Fibroblast of the conjunctiva (primary cell): ENCODE measurements around the gene RTN4R.
"Not testable (repeated sequence)": the region's sequence is repeated elsewhere in the genome, so short reads cannot be mapped to it uniquely, and the experiment has no call there.

Source experiments
- DNase-seq: peaks from one replicate; pipeline ENCODE4 v3.0.0-alpha.2; 2010; ENCODE audit warnings: low read depth

RTN4R gene

DNA sequence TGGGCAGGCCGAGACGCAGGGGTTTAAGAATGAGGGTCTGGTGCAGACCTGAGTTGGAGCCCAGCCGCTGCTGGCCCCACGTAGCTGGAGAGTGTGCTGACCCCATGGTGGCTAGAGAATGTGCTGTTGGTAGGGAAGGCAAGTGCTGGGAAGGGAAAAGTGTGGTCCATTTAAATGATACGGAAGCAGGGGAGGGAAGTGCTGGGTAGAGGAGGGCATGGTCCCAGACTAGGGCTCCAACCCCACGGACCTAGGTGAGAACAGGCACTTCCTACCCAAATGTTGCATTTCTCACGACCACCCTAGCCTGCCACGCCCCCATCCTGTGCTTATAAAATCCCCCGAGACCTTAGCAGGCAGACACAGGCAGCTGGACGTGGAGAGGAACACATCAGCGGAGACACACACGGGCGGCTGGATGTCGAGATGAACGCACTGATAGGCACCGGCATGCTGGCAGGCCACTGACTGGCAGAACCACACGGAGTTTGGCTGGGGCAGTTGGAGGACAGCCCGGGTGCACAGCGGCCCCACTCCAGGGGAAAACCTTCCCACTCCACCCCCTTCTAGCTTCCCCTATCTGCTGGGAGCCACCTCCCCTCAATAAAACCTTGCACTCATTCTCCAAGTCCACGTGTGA lies 18.8 kb upstream of the RTN4R start:
- not testable (repeated sequence) for DNase-seq

DNA sequence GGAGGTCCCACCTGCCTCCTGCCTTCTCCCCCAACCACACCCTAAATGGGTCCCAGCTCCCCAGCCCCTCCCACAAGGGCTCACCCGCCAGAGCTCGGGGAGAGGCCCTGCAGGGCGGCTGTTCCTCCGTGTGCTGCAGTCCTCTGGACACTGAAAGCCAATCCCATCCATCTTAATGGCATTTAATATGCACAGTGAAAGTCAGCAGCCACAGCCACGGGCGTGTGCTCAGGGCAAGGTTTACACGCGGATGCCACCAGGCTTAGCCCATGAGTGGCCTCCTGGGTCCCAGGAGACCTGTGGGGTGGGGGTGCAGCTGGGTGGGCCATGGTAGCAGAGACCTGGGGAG lies 18.2 kb upstream of the RTN4R start:
- not testable (repeated sequence) for DNase-seq

DNA sequence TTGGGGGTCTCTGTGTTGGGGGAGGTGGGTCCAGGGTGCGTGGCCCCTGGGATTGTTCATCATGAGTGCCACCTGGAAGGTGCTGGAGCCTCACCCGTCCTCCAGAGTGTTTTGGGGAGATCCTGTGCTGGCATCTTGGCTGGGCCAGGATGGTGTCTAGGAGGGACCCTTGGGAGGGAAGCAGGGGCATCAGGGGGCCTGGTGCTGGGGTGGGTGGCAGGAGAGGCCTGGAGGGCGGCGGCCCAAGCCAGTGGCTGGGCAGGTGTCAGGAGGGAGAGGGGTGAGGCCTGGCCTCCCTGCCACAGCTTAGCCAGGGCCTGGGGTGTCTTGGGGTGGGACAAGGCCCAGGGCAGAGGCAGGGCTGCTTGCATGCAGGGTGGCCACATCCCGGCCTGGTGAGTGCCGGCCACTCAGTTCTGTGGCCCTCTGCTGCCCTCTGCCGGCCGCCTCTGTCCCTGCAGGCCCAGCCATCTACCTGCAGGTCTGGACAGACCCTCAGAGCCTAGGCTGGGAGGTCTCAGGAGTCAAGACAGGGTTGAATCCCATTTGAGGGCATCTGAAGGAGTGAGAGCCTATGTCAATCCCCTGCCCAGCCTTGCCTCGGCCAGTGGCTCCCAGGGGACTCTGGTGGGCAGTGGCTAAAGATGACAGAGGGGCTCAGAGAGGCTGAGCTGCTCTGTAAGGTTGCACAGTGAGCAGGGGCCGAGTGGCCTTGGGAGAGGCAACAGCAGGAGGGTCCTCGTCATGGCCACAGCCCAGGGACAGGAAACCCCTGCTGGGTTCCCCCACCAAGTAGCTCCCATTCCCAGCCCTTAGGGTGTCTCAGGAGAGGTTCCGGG lies 17.6 kb upstream of the RTN4R start:
- DNase-seq, result peak; percentile 23

DNA sequence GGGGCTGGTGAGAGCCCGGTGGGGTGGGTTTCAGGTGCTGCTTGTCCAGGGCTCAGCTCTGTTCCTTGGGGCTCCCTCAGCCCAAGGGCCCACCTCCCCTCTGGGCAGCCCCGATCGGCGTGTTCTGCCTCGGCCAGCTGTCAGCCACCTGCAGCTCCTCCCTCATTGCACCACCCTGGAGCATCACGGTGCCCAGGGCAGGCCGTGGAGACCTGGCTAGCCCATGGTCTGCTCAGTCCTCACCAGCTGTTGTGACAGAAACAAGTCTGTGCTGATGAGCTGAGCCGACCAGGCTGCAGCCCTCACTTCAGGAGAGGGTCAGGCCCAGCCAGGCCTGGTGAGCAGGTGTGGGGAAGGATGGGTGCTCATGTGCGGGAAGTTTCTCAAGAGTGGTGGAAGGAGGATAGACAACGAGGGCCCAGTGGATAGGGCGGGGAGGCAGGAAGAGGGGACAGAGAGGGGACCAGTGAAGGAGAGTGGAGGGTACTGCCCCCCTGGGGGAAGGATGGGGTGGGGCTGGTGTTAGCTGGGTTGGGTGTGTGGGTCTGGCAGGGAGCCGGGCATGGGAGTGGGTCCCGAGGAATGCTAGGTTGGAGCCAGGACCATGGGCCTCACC lies 16.5 kb upstream of the RTN4R start:
- no peak for DNase-seq

DNA sequence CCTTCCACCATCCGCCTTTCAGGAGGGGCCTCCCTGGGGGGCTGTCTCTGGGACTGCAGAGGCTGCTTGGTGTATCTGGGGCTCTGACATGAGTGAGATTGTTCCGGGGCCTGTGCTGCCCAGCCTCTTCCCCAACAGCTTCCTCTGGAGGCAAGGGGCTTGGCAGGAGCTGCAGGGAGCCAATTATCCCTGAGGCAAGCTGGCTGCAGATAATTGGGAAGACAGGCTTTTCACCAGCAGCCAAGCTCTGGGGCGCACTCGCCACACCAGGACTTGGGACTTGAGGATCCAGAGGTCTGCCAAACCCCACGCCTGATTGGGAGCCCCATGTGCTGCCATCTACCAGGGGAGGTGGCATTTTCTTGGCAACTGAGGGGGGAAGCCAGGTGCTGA lies 15.6 kb upstream of the RTN4R start:
- DNase-seq, result no peak

GRCh38 chr22:20282901-20283673 lies 15.0 kb upstream of the RTN4R start:
- DNase-seq, result no peak

- no peak for DNase-seq
These were observed 13.8 kb upstream of the RTN4R start for GRCh38 chr22:20281891-20282290.

DNA sequence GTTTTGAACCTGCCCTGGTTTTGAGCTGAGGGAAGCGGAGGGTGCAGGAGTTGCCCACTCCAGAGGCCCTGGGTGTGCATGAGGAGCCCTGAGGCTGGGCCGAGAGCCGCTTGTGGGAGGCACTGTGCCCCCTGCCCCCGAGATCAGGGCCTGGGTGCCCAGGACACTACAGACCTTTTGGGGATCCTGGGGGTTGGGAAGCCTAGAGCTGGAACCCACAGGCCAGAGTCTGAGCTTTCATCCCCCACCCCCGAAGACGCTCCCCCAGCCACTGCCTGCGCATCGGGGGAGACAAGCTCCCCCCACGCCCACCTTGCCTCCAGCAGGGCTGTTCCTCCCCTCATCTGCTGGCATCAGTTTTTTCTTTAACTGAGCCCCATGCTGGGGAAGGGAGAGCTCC lies 13.4 kb upstream of the RTN4R start:
- not testable (repeated sequence) for DNase-seq

DNA sequence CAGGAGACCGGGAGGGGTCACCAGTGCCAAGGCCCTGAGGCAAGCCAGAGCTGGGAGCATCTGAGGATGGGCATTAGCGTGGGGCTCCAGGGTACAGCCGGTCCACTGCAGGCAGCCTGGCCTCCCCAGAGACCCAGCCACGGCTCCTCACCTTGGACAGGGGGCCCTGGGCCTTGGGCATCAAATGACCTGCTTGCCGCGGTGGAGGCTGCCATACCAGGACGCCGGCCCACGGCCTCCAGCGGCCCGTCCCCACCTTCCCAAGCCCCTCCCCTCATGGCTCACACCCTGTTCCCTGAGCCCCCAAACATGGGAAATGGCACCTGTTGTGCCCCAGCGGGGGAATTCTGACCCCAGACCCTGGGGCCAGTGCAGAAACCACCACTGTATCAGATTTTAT lies 12.7 kb upstream of the RTN4R start:
- DNase-seq, result no peak

DNA sequence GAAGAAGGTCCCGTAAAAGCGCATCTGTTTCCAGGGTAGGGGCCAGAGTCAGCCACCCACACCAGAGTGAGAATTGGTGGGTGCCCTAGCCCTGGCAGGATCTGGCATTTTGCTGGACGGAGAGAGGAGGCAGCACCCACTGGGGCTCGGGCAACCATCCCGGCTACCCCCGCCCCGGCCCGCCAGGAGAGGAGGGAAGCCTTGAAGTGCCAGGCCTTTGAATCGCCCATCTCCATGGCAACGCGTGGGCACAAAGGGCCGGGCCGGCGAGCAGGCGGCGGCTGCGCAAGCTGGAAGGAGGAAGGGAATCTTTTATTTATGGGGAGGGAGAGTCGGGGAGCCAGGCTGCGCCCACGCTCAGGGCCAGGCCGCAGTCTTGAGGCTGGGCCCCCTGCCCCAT lies 12.0 kb upstream of the RTN4R start:
- not testable (repeated sequence) for DNase-seq

DNA sequence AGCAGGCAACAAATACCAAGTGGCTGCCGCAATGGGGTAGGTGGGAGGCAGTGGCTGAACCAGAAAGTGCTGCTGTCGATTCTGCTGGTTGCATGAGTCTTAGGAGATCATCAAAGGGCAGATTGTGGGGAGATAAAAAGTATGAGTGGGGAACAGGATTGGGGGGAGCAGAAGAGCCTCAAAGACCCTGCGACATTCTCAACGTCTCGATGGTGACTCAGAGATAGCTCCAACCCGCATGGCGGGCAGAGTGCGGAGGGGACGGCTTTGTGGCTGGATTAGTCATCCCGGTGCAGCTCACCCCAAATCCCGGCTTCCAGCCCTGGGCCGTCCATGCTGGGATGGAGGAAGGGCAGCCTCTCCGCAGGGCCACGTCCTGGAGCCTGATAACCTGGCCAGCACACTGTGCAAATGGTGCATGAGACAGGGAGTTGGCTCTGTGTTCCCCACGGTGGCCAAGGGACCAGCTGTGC lies 11.6 kb upstream of the RTN4R start:
- DNase-seq, result no peak

DNA sequence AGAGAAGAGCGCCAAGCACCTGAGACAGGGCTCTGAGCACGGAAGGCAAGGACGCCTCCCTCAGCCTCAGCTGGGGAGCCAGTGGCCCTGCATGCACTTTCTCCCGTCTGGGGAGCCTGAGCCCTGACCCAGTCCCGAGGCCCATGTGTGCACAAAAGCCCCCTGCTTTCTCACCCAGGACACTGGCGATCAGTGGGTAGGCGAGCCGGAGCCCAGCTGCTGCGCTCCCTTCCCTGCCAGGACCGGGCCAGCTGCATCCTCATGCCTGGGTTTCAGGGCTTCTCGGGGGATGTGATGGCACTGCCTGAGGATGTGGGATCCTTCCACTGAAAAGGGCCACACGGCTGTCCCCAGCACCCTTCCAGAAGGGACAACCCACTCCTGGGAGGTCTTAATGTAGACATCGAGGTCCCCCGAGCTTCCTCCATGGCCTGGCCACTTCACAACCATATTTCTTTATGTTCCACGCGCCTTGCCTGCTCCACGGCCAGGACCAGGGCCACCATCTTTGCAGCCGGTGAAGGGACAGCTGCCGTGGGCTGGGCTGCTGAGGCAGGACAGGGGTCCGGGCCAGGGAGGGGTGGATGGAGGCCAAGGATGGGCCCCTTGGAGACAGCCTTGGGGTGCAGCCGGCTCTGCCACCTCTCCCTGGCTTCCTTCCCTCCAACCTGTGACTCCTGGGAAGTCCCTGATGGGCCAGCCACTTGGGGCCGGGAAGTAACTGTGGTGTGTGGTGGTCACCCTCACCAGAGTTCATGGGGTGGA lies 10.8 kb upstream of the RTN4R start:
- DNase-seq, result not testable (repeated sequence)

DNA sequence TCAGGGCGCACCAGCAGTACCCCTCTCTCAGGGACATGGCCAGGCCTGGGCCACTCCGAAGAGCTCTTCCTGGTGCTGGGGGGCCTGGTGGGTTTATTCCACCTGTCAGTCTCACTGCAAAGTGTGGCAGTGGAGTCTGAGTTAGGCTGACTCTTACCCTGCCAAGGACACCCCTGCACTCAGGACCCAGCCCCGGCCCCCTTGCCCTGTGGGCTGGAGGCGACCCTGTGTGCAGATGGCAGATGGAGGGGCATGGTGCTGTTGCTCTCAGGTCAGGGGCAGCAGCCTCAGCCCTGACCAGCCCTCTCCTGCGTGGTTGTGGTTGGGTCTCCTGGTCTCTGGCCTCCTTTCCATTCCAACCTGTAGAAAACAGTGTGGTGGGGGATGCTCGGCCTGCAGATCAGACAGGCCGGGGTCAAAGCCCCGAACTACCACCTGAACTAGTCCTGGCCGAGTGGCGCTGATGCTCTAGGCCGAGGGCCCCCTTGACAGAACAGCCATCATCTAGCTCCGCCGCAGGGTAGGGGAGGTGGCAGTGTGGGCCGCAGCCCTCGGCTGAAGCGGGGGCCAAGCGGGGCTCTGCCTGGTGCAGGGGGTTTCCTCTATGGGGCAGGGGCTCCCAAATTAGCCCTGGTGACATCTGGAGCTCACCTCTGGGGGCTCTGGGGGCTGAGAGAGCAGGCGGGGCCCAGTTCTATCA lies 10.0 kb upstream of the RTN4R start:
- not testable (repeated sequence) for DNase-seq

DNA sequence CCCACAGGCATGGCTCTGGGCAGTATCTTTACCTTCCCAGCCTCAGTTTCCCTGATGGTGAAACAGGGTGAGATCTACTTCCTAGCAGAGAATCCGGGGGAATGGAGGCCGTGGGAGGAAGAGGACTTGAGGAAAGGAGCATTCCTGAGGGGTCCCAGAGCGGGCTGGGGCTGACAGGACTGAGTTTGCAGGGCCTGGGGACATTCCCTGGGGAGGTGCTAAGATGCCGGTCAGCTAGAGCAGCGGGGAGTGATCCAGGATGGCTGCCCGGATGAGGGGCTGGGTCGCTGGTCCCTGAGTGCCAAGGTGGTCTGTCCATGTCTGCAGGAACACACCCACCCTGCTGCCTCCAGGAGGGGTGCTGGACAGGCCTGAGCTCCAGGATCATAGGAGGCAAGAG lies 8.3 kb upstream of the RTN4R start:
- no peak for DNase-seq

DNA sequence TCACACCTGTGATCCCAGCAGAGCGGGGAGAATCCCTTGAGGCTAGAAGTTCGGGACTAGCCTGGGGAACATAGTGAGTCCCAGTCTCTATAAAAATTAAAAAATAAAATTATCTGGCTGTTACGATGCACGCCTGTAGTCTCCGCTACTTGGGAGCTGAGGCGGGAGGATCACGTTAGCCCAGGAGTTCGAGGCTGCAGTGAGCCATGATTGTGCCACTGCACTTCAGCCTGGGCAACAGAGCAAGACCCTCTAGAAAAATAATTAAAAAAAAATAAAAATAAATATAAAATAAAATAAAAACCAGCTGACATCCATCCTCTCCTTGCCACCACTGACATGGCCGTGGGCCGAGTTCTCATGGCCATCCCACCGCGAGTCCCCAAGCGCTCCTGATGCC lies 7.7 kb upstream of the RTN4R start:
- DNase-seq, result no peak

DNA sequence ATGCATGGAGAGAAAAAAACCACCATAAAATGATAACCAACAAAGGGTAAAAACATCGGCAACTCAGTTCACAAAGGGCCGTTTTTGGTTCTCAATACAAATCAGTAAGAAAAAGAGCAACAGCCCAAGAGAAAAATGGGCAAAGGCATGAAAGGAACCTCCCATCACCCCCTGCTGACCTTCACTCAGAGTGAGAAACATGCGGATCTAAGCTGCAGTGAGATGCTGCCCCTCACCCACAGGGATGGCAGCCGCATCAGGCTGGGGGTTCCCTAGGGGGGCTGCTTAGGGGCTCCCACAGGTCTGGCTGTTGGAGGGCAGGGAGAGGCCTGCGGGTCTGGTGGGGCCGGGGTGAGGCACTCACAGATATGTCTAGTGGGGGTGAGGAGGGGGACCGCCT lies 7.2 kb upstream of the RTN4R start:
- not testable (repeated sequence) for DNase-seq

DNA sequence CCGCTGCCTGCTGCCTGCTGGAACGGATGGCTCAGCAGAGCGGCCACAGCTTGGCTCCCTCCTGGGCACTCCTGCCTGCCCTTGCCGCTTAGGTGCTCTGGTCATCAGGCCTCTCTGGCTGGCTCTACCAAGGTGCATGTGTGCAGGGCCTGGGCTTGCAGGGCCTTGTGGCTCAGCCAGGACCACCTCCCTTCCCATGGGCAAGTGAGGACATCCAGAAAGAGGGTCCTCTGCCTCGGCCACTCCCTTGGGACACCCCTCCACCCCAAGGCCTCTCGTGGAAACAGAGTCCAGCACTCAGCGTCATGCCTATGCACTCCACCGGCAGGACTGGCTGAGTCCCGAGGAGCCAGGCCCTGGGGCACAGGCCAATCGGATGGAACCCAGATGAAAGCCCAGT lies 6.3 kb upstream of the RTN4R start:
- DNase-seq, result not testable (repeated sequence)

- no peak for DNase-seq
These were observed 5.7 kb upstream of the RTN4R start for GRCh38 chr22:20273758-20274181.

- DNase-seq, result no peak
These were observed 4.6 kb upstream of the RTN4R start for GRCh38 chr22:20272700-20273099.

- no peak for DNase-seq
These were observed 4.1 kb upstream of the RTN4R start for GRCh38 chr22:20272174-20272573.
